Skeletal muscle tissue (tissue), 4 donors: ENCODE data around the gene GALNS. TPM values are rescaled to one million over a fixed set of nuclear protein-coding genes. Genes with fewer than 3 reads are reported as not detected.

Source experiments
- H3K27ac ChIP-seq: one replicate; pipeline ENCODE4 v1.7.0; 2013; ENCODE audit warnings: mild to moderate bottlenecking, low read depth, low read length, inconsistent platforms
- H3K27me3 ChIP-seq, 3 donors: one replicate each; pipeline ENCODE4 v1.7.0; 2013; ENCODE audit warnings: low read length in 3 of 3; ENCODE audit not compliant: control insufficient read depth in 3 of 3, insufficient read depth in 3 of 3
- H3K36me3 ChIP-seq, 3 donors: one replicate each; pipeline ENCODE4 v1.7.0; 2013; ENCODE audit warnings: low read length in 3 of 3; ENCODE audit not compliant: control insufficient read depth in 3 of 3, insufficient read depth in 3 of 3
- H3K4me1 ChIP-seq, 3 donors: one replicate each; pipeline ENCODE4 v1.7.0; 2013; ENCODE audit warnings: low read length in 3 of 3, mild to moderate bottlenecking in 3 of 3; ENCODE audit not compliant: control insufficient read depth in 3 of 3, insufficient read depth in 3 of 3
- H3K4me3 ChIP-seq, 3 donors: one replicate each; pipeline ENCODE4 v1.7.0; 2013; ENCODE audit warnings: low read length in 3 of 3
- H3K9ac ChIP-seq, 3 donors: one replicate each; pipeline ENCODE4 v1.7.0; 2013; ENCODE audit warnings: low read length in 3 of 3, mild to moderate bottlenecking in 3 of 3, moderate library complexity in 2 of 3, low read depth in 1 of 3
- H3K9me3 ChIP-seq, 3 donors: one replicate each; pipeline ENCODE4 v1.7.0; 2013; ENCODE audit warnings: low read length in 3 of 3; ENCODE audit not compliant: control insufficient read depth in 3 of 3
- total RNA-seq: library from RNA; depleted of rRNA; stranded (reverse); fragments of >200 nt; gene quantifications from one replicate; pipeline ENCODE4 v1.2.3, GENCODE V29; 2014
- donor health status: Osteomylitis.

GALNS gene
- total RNA-seq, 1 donor from 2014 or later, result 9.9 TPM

DNA sequence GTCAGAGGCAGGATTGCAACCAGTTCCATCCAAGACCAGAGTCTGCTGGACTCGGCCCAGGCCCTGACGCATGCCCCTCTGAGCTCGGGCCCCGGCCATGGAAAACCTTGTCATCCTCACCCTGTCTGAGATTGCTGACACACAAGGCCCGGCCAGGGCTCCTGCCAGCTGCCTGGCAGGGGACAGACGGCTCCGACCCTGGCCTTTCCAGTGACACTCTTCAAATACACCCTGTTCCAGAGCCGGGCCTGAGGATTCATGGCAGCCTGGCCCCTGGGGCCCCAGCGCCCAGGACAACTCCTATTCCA lies 12.9 kb upstream of the GALNS start:
- Histone ChIP-seq H3K9me3 (no peaks in the 10 kb centered on the region), H3K4me3 (no peak overlapping the region), H3K27me3 (peaks cover 0 to 33% (median 6%) of the 10 kb centered on the region in 3 donors), H3K27ac (no peak overlapping the region), H3K9ac (peak overlapping the region in 1 of 3 donors; percentile 33), H3K36me3 (no peaks in the 10 kb centered on the region), H3K4me1 (peaks cover 0 to 13% (median 10%) of the 10 kb centered on the region in 3 donors)

- Histone ChIP-seq H3K4me3 (no peak overlapping the region), H3K36me3 (no peaks in the 10 kb centered on the region), H3K27me3 (peaks cover 0 to 33% (median 6%) of the 10 kb centered on the region in 3 donors), H3K4me1 (peaks cover 0 to 13% (median 10%) of the 10 kb centered on the region in 3 donors), H3K9me3 (no peaks in the 10 kb centered on the region), H3K27ac (no peak overlapping the region), H3K9ac (peak overlapping the region in 1 of 3 donors; percentile 33)
Measured at GRCh38 chr16:88868974-88869672, 12.4 kb upstream of the GALNS start.

- Histone ChIP-seq H3K27me3 (peaks cover 0 to 29% (median 6%) of the 10 kb centered on the region in 3 donors), H3K9ac (no peak overlapping the region), H3K9me3 (no peaks in the 10 kb centered on the region), H3K4me3 (no peak overlapping the region), H3K27ac (no peak overlapping the region), H3K36me3 (peaks cover 2 to 3% (median 2%) of the 10 kb centered on the region in 3 donors), H3K4me1 (peaks cover 0 to 13% (median 10%) of the 10 kb centered on the region in 3 donors)
Measured at GRCh38 chr16:88867581-88868246, 11.0 kb upstream of the GALNS start.

- no peak within 1 kb of the TSS for H3K9ac ChIP-seq
- H3K4me1 ChIP-seq, result peaks cover 0 to 10% (median 9%) of the 10 kb centered on the region in 3 donors
- no peak within 1 kb of the TSS for H3K4me3 ChIP-seq
- no peaks in the 10 kb centered on the region for H3K9me3 ChIP-seq
- H3K27me3 ChIP-seq, result peaks cover 0 to 19% (median 6%) of the 10 kb centered on the region in 3 donors
- H3K27ac ChIP-seq, result no peak within 1 kb of the TSS
- H3K36me3 ChIP-seq, result peaks cover 11 to 15% (median 11%) of the 10 kb centered on the region in 3 donors
Measured at GRCh38 chr16:88866151-88866920, 9.6 kb upstream of the GALNS start, which contains the start of gene PABPN1L. Gene PABPN1L, minus strand, starts transcription at chr16:88866660. Its CDS starts 54 bp downstream, at chr16:88866606.

DNA sequence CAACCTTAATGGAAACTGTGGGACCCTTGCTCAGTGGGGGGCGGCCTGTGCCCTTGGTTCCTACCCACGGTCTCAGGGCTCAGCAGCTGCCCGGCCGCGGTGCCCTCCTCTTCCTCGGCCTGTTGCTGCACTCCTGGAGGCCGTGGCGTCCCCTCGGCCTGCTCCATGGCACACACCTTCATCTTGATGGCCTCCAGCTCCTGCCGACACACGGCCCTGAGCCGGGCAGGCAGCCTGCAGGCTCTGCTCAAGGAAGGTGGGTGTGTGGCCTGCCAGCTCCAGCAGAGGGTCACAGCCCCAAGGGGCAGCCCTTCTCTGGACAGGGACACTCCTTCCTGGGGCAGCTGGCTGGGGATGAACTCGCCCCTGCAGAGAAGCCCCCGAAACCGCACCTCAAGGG lies 9.0 kb upstream of the GALNS start:
- H3K27ac ChIP-seq, result no peak overlapping the region
- no peaks in the 10 kb centered on the region for H3K9me3 ChIP-seq
- peaks cover 0 to 10% (median 8%) of the 10 kb centered on the region in 3 donors for H3K4me1 ChIP-seq
- peaks cover 0 to 18% (median 6%) of the 10 kb centered on the region in 3 donors for H3K27me3 ChIP-seq
- H3K4me3 ChIP-seq, result no peak overlapping the region
- no peak overlapping the region for H3K9ac ChIP-seq
- peaks cover 16 to 21% (median 17%) of the 10 kb centered on the region in 3 donors for H3K36me3 ChIP-seq

DNA sequence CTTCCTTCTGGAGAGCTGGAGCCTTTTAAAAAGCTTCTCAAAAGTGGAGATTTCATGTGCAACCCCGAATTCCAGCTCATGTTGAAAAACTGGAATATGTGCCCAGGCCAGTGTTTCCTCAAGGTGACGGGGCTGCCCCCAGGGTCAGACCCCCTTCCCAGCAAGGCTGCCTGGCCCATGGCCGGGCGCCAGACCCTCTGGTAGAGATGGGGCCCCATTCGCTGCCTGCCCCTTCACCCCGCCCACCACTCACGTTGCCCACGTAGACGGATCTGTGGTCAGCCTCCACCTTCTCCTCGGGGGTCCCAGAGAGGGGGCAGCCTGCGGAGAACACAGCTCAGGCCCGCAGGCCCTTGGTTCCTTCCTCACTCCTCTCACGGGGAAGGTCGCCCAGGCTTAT lies 8.6 kb upstream of the GALNS start:
- Histone ChIP-seq H3K27me3 (peaks cover 0 to 13% (median 6%) of the 10 kb centered on the region in 3 donors), H3K27ac (no peak overlapping the region), H3K9ac (no peak overlapping the region), H3K4me3 (no peak overlapping the region), H3K9me3 (no peaks in the 10 kb centered on the region), H3K4me1 (peaks cover 0 to 5% (median 4%) of the 10 kb centered on the region in 3 donors), H3K36me3 (peaks cover 21 to 26% (median 21%) of the 10 kb centered on the region in 3 donors)

DNA sequence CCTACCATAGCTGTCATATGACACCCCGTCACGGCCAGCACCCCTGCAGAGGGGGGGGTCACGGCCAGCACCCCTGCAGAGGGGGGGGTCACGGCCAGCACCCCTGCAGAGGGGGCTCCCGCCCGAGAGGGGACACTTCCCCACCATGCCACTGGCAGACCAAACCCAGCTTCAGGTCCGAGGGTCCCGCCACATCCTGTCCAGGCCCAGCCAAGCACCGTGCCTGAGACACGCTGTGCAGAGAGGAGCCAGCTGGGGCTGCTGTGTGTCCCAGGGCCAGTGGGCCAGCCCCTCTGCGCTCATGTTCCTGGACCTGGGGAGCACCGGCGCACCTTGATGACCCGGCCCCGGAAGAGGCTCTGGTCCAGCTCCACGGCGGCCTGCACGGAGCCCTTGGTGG lies 7.8 kb upstream of the GALNS start:
- Histone ChIP-seq H3K27me3 (peaks cover 0 to 7% (median 6%) of the 10 kb centered on the region in 3 donors), H3K27ac (no peak overlapping the region), H3K4me1 (peaks cover 0 to 3% (median 0%) of the 10 kb centered on the region in 3 donors), H3K4me3 (no peak overlapping the region), H3K9me3 (no peaks in the 10 kb centered on the region), H3K9ac (no peak overlapping the region), H3K36me3 (peaks cover 28 to 34% (median 29%) of the 10 kb centered on the region in 3 donors)

DNA sequence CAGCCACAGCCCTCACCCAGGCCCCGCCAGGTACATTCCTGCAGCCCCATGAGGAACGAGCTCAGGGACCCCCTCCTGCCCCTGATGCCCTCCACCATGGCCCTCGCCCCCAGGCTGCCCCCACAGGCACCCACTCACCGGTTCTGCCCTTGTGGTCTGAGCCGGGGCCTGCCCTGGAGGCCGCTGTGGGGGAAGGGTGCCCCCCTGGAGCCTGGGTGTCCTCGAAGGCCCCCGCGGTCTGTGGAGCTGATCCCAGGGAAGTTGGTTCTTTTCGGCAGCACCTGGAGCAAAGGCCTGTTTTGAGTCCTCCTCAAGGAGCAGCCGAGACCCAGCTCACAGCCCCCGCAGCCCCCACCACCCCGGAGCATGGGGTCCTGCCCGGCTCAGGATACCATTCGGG lies 7.4 kb upstream of the GALNS start:
- no peak overlapping the region for H3K4me3 ChIP-seq
- H3K27ac ChIP-seq, result no peak overlapping the region
- H3K9me3 ChIP-seq, result no peaks in the 10 kb centered on the region
- peaks cover 0 to 4% (median 3%) of the 10 kb centered on the region in 3 donors for H3K27me3 ChIP-seq
- H3K9ac ChIP-seq, result no peak overlapping the region
- H3K4me1 ChIP-seq, result peaks cover 0 to 3% (median under 1%) of the 10 kb centered on the region in 3 donors
- H3K36me3 ChIP-seq, result peaks cover 33 to 38% (median 33%) of the 10 kb centered on the region in 3 donors

DNA sequence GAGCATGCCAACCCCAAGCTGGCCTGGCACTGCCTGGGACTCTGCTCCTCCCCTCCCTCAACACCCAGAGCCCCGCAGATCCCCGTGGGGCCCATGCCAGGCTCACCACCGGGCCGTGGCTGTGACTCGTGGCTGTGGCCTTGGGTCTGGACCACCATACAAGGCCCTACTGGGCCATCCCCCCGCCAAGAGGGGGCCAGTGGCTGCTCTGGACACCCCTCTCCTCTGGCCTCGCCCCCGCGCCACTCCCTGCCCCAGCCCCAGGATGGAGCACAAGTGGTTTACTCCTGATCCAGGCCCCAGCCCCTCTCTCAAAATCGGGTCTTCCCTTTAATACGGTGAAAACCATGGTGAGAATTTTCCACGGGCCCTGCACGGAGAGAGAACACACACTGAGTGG lies 6.7 kb upstream of the GALNS start:
- Histone ChIP-seq H3K4me3 (no peak overlapping the region), H3K27ac (no peak overlapping the region), H3K9ac (no peak overlapping the region), H3K36me3 (peaks cover 36 to 45% (median 37%) of the 10 kb centered on the region in 3 donors), H3K9me3 (no peaks in the 10 kb centered on the region), H3K27me3 (peaks cover 0 to 4% (median 0%) of the 10 kb centered on the region in 3 donors), H3K4me1 (peaks cover 2 to 10% (median 7%) of the 10 kb centered on the region in 3 donors)
